GM12875 (cell line): Measurements from ENCODE around the gene OSBPL10.

Experiments used
- H3K4me3 ChIP-seq: one replicate; pipeline ENCODE4 v1.5.1; 2011; ENCODE audit warnings: low read depth, low read length, control low read depth
- CTCF ChIP-seq: IDR thresholded peaks from 2 replicates; pipeline ENCODE4 v1.5.1; 2011; ENCODE audit warnings: low read depth, mild to moderate bottlenecking, control low read depth, inconsistent platforms, low read length, moderate library complexity, borderline replicate concordance; ENCODE audit not compliant: insufficient read depth

Gene OSBPL10

GRCh38 chr3:31966978-31967591 is 14.0 kb downstream of the OSBPL10 start:
- H3K4me3 ChIP-seq, result no peak overlapping the region

GRCh38 chr3:31962801-31963205 is 18.3 kb downstream of the OSBPL10 start:
- no peak for TF ChIP-seq CTCF
- no peak overlapping the region for H3K4me3 ChIP-seq

More at GRCh38 chr3:31966978-31967591, 14.0 kb downstream of the OSBPL10 start:
- TF ChIP-seq CTCF, result no peak

- H3K4me3 ChIP-seq, result no peak overlapping the region
Observed at GRCh38 chr3:31960793-31961431, 20.1 kb downstream of the OSBPL10 start.

GRCh38 chr3:31959951-31960792 is 20.9 kb downstream of the OSBPL10 start:
- TF ChIP-seq CTCF, result no peak
- no peak overlapping the region for H3K4me3 ChIP-seq

More at GRCh38 chr3:31960793-31961431, 20.1 kb downstream of the OSBPL10 start:
- no peak for TF ChIP-seq CTCF

GRCh38 chr3:31959251-31959650 is 21.8 kb downstream of the OSBPL10 start:
- H3K4me3 ChIP-seq, result no peak overlapping the region
- no peak for TF ChIP-seq CTCF

GRCh38 chr3:31958701-31959152 is 22.3 kb downstream of the OSBPL10 start:
- TF ChIP-seq CTCF, result no peak
- no peak overlapping the region for H3K4me3 ChIP-seq

- H3K4me3 ChIP-seq, result no peak overlapping the region
- TF ChIP-seq CTCF, result no peak
Observed at GRCh38 chr3:31957106-31957505, 24.0 kb downstream of the OSBPL10 start.
